HG02840 (cell line): ENCODE data around the gene BAZ2B.
"Not testable (repeated sequence)": the region's sequence is repeated elsewhere in the genome, so short reads cannot be mapped to it uniquely, and the experiment has no call there.

Experiments
- ATAC-seq: cut with Tn5 transposase; IDR thresholded peaks from one replicate; pipeline ENCODE4 v1.9.1; 2021; ENCODE audit warnings: mild to moderate bottlenecking, moderate library complexity, moderate number of reproducible peaks; ENCODE audit not compliant: unreplicated experiment, low FRiP score

The BAZ2B gene

DNA sequence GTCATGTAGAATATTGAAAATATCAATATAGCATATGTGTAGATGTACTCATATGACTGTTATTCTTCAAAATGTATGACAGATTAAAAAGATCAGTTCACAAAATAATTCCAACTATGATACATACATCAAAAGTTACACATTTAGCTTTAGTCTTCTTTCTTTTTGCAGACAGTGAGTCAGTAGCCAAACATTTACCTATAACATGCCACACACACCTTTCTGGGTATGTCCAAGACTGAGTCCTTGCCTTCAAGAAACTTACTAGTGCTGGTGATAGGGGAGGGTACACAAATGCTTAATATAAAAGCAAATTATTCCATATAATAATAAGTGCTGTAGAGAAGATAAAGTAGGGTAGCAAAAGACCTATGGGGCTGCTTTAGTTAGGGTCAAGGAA lies 176.9 kb downstream of the BAZ2B start:
- ATAC-seq, result no peak

DNA sequence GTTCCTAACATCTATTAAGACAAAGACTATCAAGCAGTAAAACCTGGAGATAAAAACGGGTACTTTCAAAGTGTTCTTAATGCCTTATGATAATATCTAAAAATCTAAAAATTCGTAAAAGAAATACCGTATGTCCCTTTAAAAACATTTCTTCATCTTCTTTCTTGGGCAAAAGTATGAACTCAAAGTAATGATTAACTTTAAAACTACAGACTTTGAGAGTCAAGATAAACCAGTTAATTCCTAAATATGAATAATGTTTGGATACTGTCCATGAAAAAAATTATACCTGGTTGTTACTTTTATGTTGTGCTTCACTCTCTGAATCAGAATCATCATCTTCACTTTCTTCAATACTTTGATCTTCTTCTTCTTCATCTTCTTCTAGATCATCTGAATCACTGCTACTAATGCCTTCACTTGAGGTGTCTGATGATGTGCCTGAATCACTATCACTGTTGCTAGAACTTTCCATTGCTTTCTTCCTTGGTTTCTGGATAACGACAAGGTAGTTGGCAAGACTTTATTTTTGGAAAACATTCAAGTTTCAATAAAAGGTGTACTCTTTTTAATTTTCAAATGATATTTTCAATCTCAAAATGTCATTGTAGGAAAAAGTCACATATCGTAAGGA lies 177.5 kb downstream of the BAZ2B start:
- ATAC-seq, result no peak

DNA sequence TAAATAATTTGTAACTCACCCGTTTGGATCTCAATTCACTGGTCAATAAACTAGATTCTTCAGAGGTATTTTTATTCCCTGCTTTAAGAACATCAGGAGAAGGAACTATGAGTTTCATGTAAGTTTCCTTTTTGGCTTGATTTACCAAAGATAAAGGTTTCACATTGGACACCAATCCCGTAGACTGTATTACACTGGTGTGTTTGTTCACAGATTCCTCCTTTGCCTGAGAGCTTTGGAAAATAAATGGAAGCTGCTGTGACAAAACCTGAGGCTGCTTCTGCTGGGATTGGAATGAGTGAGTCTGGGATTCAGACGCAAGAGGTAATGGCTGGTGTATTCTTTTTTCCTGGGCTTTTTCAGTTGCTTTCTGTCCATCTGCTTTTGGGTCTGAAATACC lies 178.1 kb downstream of the BAZ2B start:
- ATAC-seq, result no peak

DNA sequence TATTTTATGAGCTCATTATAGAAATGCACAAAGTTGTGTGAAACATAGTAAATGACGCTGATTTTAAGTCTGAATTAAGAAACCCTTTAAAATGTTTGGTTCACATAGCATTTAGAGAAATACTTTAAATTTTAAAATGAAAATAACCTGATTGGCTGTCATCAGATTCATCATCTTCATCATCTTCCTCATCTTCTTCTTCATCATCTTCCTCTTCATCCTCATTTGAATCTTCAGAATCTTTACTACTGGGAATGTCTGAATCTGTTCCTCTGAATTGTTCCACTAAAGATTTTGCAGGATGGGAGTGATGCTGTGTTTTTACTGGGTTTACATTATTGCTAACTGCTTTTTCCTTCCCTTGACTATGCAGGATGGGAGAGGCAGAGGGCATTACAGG lies 183.7 kb downstream of the BAZ2B start:
- no peak for ATAC-seq

DNA sequence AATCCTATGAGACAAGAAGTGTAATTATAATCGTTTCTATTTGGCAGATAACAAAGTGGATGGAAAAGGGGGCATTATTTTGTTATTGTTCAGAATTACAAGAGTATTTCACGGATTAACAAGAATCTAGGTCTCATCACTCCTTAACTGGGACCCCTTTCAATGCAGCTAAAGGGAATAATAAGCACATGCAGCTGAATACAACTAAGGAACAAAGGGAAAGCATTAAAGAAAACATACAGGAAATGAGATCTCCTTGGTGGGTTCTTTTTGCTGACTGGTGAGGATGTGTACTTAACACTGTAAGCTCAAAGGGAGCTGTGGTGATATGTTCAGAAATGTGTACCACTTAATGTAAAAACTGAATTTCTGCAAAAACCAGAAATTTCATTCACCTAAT lies 189.3 kb downstream of the BAZ2B start:
- ATAC-seq, result no peak

DNA sequence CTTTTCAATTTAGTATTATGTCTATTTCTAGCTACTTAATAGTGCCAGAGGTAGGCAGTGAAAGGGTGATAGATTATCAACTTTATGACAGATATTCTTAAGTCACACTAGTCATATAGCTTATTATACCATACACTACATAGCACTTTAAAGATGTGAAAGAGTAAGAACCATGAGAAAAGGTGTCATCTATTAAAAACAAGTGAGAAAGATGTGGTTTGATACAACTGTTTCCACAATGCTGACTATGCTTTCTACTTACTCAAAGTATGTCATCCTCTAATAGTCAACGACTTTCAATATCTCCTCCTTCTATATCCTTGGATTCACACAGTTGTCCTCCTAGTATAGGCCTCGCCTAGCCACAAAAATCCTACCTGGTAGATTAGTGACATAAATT lies 196.9 kb downstream of the BAZ2B start:
- ATAC-seq, result no peak

DNA sequence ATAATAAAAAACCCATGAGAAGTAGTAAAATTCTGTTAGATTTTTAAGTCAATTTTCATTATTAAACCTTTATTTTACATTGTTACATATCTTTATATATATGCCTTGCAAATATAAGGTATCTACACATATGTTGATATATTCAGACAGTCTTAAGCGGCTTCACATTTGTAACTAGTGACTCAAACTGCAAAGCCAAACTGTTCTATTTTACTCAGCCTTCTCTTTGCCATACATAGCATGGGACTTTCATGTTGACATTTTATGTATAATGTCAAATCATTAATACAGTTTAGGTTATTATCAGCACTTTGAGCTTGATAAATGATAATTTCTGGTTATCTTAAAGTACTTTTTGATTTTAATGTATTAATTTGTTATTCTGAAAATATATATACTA lies 204.9 kb downstream of the BAZ2B start:
- no peak for ATAC-seq

DNA sequence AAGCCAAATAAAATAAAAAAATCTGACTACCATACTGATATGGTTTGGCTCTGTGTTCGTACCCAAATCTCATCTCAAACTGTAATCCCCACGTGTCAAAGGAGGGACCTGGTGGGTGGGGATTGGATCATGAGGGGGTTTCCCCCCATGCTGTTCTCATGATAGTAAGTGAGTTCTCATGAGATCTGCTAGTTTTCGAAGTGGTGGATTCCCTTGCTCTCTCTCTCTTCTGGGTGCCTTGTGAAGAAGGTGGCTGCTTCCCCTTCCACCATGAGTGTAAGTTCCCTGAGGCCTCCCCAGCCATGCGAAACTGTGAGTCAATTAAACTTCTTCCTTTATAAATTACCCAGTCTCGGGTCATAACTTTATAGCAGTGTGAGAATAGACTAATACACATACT lies 206.1 kb downstream of the BAZ2B start:
- no peak for ATAC-seq

DNA sequence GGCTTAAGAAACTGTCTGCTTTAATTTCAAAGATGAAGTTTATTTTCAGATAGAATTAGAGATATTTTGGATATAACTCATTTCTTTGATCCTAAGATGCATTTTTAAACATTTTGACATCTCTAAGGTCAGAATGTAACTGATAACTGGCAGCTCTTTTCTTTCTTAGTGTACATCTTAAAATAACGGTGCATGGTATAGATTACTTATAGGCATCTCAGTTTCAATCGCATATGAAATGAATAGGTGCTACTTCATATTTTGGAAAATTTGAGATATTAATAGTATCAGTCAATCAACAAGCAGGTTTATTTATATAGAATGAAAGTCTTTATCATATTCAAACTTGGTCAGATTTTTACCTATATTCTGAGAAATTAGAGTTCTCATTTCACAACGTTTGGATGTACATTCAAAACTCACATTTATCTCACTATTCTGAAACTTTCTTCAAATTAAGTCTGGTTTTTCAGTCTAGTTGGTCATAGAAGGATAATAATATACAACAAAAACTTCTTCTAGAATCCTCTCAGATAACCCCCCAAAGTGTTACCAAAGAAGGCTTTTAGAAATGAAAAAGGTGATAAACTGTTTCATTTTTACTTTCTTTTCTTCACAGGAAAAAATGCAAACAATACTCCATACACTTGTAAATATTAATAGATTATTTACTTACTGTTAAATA lies 207.1 kb downstream of the BAZ2B start:
- no peak for ATAC-seq

DNA sequence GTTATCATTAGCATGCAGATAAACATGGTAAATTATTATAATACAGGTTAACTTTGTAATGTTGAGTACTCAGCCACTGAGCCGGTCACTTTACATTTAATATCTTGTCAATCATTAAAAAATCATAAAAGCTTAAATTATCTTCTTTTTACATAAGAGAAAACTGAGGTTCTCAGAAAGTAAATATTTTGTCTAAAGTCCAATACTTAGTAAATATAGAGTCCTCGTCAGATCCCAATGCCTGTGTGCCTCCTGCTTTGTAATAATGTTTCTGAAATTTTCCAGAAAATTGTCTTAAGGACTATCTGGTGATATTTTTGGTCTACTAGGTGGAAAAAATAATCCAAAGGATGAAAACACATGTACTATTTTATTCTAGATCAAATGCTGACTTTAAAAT lies 213.6 kb downstream of the BAZ2B start:
- ATAC-seq, result no peak

DNA sequence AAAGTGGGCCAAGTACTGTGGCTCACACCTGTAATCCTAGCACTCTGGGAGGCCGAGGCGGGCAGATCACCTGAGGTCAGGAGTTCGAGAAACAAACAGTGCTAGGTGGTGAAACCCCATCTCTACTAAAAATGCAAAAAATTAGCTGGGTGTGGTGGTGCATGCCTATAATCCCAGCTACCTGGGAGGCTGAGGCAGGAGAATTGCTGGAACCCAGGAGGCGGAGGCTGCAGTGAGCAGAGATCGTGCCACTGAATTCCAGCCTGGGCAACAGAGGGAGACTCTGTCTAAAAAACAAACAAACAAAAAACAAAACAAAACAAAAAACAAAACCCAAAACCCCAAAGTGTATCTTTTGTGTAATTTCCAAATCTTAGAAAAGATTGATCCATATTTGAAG lies 214.2 kb downstream of the BAZ2B start:
- ATAC-seq, result not testable (repeated sequence)

DNA sequence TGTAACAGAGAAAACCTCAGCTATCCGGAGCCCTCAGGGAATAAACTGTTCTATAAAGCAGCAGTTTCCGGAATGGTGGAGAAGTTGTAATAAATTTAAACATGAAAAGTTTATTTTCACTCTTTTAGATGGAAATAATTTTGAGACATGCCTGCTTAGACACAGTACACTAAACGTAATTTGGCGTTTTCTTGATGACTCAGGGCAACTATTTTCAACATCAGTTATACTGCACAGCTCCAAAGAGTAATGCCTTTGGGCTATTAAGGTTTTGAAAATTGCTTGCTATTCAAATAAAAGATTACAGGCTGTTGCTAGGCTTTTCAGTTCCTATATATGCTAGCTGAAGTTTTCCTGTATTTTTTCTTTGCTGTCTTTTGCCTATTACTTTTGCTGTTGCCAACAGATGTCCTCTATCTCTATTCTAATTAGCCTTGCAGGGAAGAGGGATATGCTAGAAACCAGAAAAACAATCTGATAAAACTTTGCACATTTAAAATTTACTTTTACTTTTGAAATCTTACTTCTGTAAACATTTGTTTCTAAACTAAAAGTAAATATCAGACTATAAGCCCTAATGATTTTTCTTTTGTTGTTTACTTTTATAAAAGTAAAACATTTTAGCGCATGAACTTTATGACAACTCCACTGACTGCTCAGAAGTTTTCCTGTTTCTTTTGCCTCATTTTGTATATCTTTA lies 216.5 kb downstream of the BAZ2B start:
- no peak for ATAC-seq

DNA sequence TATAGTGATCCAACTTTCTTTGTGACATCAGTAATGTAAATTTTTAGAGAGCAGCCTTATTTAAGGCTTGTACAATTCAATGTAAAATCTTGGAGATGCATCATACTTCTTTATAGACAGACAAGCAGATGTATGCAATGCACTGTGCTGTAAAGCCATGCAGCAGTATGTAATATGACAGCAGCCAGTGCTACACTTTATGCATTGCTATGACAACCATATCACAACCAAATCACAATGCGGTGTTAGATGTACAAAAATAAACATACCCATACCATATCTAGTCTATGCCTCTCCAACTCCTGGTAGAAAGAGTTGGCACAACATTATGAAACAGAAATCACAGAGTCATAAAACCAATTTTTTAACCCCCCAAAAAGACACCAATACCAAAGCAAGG lies 219.5 kb downstream of the BAZ2B start:
- ATAC-seq, result no peak

DNA sequence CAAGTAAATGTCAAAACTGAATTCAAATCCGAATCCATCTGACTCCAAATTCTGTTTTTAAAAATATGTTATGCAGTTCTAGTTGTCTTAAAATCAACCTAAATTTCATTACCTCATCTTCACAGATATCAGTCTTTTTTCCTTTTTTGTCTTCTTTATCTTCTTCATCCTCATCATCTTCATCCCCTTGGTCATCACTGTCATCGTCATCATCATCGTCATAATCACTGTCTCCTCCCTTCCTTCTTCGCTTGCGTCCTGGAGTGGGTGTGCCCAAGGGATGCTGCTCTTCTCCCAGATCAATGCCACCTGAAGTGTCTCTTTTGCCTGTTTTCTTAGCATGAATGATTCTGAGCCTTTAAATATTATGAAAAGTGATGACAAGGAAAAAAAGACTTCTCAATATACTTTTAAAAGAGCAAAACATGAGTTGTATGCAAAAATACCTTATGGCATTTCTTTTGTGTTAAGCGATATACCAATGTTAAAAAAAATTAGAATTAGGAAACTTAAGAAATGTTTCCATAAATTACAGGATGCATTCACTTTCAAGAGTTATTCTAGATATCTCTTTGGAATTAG lies 233.8 kb downstream of the BAZ2B start:
- ATAC-seq, result no peak

DNA sequence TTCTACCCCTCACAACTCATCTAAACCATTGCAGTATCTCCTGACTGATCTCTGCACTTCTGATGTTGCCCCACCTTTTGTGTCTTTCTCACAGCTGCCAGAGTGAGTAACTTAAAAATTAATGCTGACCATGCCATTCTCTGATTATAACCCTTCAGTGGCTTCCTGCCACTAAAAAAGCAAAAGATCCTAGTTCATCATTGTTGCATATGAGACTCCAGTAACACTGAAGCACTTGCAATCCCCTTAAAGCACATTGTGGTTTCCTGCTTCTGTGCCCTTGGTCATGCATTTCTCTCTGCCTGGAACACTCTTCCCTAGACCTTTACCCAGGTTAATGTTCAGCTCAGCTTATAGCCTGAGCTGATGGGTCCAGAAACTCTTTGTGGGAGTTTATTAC lies 234.8 kb downstream of the BAZ2B start:
- ATAC-seq, result no peak

DNA sequence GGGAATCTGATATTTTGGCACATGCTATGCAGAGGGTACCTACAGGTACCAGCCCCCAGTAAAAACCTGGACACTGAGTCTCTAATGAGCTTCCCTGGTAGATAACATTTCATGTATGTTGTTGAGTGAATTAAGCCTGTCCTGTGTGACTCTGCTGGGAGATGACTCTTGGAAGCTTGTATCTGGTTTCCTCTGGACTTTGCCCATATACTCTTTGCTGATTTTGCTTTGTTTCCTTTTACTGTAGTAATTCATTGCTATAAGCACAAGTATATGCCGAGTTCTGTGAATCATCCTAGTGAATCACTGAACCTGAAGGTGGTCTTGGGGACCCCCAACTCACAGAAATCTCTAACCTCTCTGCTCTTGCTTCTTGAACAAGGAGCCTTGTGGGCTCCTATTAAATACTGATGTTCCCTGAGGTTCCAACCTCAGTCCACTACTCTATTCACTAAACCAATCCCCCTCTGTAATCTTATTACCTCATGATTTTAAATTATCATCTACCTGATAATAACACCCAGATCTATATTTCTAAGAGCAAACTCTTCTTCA lies 235.6 kb downstream of the BAZ2B start:
- ATAC-seq, result no peak

DNA sequence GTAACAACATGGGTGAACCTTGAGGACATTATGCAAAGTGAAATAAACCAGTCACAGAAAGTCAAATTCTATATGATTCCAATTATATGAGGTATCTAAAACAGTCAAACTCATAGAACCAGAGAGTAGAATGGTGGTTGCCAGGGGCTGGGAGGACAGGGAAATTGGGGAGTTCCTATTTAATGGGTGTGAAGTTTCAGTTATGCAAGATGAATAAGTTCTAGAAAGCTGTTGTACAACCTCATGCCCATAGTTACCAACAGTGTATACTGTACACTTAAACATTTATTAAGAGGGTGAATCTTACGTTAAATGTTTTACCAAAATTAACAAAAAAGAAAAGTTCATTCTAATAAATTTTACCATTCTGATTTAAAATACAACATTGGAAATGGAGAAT lies 237.2 kb downstream of the BAZ2B start:
- no peak for ATAC-seq

DNA sequence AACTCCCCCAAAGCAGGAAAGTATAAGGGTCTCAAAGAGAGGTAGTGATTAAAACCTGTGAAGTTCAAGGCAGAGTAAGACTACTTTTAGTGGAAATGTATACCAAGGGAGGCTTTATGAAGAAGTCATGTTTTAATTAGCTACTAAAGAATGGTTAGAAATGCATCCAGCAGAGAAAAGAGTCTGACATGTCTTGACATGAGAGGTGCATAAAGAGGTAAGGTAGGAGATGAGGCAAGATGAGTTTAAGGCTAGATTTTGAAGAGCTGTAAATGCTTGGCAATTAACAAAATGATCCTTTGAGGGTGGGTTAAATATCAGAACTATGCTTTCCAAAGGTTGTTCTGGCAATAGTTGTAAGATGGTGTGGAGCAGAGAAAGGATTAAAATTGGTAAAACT lies 241.1 kb downstream of the BAZ2B start:
- no peak for ATAC-seq

DNA sequence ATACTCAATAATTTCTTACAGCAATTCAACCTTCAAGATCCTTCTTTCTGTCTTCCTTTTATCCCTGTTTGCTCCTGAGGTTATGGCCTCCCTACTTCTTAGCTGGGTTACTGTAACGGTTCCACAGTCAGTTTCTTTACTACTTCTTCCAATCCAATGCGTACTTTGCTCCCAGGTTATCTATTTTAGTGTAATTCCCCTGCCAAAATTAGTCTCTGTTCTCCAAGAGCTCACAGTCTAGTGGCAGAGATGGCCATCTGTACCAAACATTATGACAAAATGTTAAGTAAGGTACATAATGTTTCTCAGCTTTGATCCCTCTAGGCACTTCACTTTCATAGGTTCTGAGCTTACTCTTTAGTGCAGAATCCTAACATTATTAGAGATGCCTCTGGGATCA lies 244.8 kb downstream of the BAZ2B start:
- ATAC-seq, result no peak

DNA sequence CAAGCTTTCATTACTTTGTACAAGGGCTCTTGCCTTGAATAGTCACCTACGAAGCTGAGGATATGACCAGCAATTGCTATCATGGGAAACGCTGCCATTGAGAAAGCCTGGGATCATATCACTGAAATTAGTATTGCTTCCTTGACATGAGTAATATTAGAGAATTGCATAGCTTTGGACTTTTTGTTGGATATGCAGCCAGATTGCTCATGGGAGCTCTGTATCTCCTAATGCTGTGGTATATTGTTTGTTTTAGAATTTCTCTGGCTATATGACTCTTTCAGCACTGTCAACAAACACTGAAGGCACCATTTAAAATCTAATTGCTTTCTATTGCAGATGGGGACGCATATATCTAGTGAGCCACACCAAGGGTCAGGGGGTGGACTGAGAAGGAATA lies 249.8 kb downstream of the BAZ2B start:
- ATAC-seq, result no peak

DNA sequence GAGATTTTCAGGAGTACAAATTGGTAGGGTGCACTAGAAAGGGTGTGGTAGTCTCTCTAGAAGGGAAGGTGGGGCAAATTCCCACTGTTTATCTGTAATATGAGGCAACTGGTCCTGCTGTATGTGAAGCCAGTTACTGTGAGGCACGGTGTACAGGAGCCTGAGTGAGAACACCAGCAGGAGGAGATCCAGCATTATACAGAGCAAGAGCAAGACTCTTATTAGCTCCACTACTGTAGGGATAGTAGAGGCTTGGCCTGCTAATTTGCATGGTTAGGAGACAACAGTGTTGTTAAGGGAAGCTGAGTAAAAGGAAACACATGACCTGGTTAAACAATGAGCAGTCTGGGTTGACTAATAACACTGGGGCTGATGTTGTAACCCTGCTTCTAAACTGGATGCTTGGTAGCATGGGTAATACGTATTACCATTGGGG lies 253.5 kb downstream of the BAZ2B start:
- no peak for ATAC-seq
